ENCODE data around the gene VPS29.

The VPS29 gene

DNA sequence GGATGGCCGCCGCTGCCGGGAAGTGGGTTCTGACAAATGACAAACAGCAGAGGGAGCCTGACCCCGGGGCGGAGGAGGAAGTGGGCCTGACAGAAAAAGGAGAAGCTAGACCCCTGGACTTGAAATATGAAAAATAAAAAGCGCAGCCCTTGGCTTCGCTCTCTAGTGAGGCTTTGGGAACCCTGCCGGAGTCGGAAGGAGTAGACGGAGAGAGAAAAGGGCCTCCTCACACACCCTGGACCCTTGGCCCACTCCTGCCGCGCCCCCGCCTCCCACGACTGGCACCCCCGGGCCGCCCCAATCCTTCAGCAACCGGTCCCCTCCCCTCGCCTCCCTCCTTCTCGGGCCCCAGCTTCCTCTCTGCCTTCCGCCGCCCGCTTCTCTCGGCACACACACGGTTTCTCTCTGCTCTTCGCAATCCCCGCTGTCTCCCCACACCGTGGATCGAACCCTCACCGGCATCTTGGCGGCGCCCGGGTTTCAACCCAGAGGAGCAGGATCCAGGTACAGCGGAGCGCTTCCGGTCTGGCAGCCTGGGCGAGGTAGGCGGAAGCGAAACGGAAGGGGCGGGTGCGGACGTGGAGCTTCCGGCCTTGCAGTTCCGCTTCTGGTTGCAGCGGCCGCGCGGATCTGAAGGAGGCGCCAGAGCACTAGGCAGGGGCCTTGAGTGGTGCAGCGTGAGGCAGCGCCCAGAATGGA lies 52.0 kb downstream of the VPS29 start, which contains the start of gene ARPC3:
ARPC3 (minus strand) TSS at position 539 of the 699 bp plus-strand sequence; CDS start at position 462, 77 bp downstream.
- FAIRE-seq, result peak; percentile 85

DNA sequence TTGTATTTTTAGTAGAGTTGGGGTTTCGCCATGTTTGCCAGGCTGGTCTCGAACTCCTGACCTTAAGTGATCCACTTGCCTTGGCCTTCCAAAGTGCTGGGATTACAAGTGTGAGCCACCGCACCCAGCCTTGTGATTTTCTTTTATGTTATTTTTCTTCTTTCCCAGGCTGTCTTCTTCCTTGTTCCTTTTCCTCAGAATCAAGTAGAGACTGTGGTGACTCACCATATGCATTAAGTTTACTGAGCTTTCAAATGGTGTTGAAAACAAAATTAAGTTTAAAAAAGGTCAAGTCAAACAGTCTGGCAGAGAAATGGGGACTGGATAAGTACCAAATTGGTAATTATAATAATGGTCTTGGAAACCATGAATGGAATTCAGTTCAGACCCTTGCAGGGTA lies 57.5 kb downstream of the VPS29 start:
- no peak for TF ChIP-seq POLR2A (IDR thresholded peaks at IDR 0.05; ENCODE audit: low read depth, low read length)
- FAIRE-seq (no peak), DNase-seq (ENCODE audit: insufficient read length, low spot score) (no peak)

More for the DNA sequence above, 52.0 kb downstream of the VPS29 start, which contains the start of gene ARPC3:
- TF ChIP-seq POLR2A (IDR thresholded peaks at IDR 0.05; ENCODE audit: low read depth, low read length), result peak; percentile 73; the same call in 1 of the 2 replicates
- peak; percentile 80 for DNase-seq (ENCODE audit: insufficient read length, low spot score)
